ENCODE data around the gene AGAP5. TPM values are rescaled to one million over a fixed set of nuclear protein-coding genes. Genes with fewer than 3 reads are reported as not detected.

Gene AGAP5
- total and polyA plus RNA-seq, 4 donors, result 3.2 to 8.9 (median 7.1) TPM

- no peak for TF ChIP-seq CTCF (IDR thresholded peaks at IDR 0.05; ENCODE audit: control extremely low read depth, extremely low read depth)
- Histone ChIP-seq H3K36me3 (ENCODE audit: control insufficient read depth in 4 of 4, insufficient read depth in 4 of 4, low read length in 4 of 4) (no peaks in the 10 kb centered on the region), H3K4me3 (no peak overlapping the region), H3K4me1 (ENCODE audit: control insufficient read depth in 5 of 5, insufficient read depth in 5 of 5, low read length in 5 of 5) (peaks cover 0 to 22% (median 6%) of the 10 kb centered on the region in 5 donors), H3K9ac (ENCODE audit: insufficient read depth in 1 of 2, low read length in 2 of 2) (no peak overlapping the region), H3K27ac (ENCODE audit: low read depth in 1 of 2, low read length in 1 of 2) (peak overlapping the region in 1 of 2 donors; percentile 90), H3K27me3 (ENCODE audit: control insufficient read depth in 3 of 3, insufficient read depth in 3 of 3, low read length in 2 of 3) (no peaks in the 10 kb centered on the region), H3K9me3 (ENCODE audit: control insufficient read depth in 4 of 4, insufficient read depth in 3 of 4, low read length in 3 of 4) (no peaks in the 10 kb centered on the region)
- DNase-seq (no peak), ATAC-seq (ENCODE audit: insufficient read depth, low FRiP score) (no peak)
- 80 to 87% methylated on average over 4 of the region's 4 CpGs for WGBS, 2 donors
Measured at GRCh38 chr10:73648975-73649829, 48.7 kb downstream of the AGAP5 start.

- DNase-seq (peak in 2 of 3 donors; percentile 10 to 18), ATAC-seq (ENCODE audit: insufficient read depth, low FRiP score) (no peak)
- Histone ChIP-seq H3K4me1 (ENCODE audit: control insufficient read depth in 5 of 5, insufficient read depth in 5 of 5, low read length in 5 of 5) (peaks cover 0 to 22% (median 6%) of the 10 kb centered on the region in 5 donors), H3K36me3 (ENCODE audit: control insufficient read depth in 4 of 4, insufficient read depth in 4 of 4, low read length in 4 of 4) (no peaks in the 10 kb centered on the region), H3K27me3 (ENCODE audit: control insufficient read depth in 3 of 3, insufficient read depth in 3 of 3, low read length in 2 of 3) (no peaks in the 10 kb centered on the region), H3K4me3 (peak overlapping the region; percentile 65), H3K9me3 (ENCODE audit: control insufficient read depth in 4 of 4, insufficient read depth in 3 of 4, low read length in 3 of 4) (no peaks in the 10 kb centered on the region), H3K27ac (ENCODE audit: low read depth in 1 of 2, low read length in 1 of 2) (peak overlapping the region; percentile 67 to 90), H3K9ac (ENCODE audit: insufficient read depth in 1 of 2, low read length in 2 of 2) (peak overlapping the region; percentile 49 to 56)
- TF ChIP-seq CTCF (IDR thresholded peaks at IDR 0.05; ENCODE audit: control extremely low read depth, extremely low read depth), result no peak
- whole genome bisulfite sequencing, 2 donors, result 37 to 39% methylated on average over 35 of the region's 35 CpGs
Measured at GRCh38 chr10:73647875-73648651, 49.8 kb downstream of the AGAP5 start.

- peak; percentile 85 to 91 (median 87) for DNase-seq
- peak overlapping the region; percentile 67 to 90 for H3K27ac ChIP-seq (ENCODE audit: low read depth in 1 of 2, low read length in 1 of 2)
- WGBS, 2 donors, result 14 to 16% methylated on average over 32 of the region's 32 CpGs
Measured at GRCh38 chr10:73647211-73647874, 50.6 kb downstream of the AGAP5 start.

More at GRCh38 chr10:73647211-73647874, 50.6 kb downstream of the AGAP5 start:
- Histone ChIP-seq H3K9ac (ENCODE audit: insufficient read depth in 1 of 2, low read length in 2 of 2) (peak overlapping the region; percentile 56 to 86), H3K9me3 (ENCODE audit: control insufficient read depth in 4 of 4, insufficient read depth in 3 of 4, low read length in 3 of 4) (no peaks in the 10 kb centered on the region), H3K27me3 (ENCODE audit: control insufficient read depth in 3 of 3, insufficient read depth in 3 of 3, low read length in 2 of 3) (no peaks in the 10 kb centered on the region), H3K4me1 (ENCODE audit: control insufficient read depth in 5 of 5, insufficient read depth in 5 of 5, low read length in 5 of 5) (peaks cover 0 to 22% (median 6%) of the 10 kb centered on the region in 5 donors), H3K36me3 (ENCODE audit: control insufficient read depth in 4 of 4, insufficient read depth in 4 of 4, low read length in 4 of 4) (no peaks in the 10 kb centered on the region), H3K4me3 (peak overlapping the region; percentile 65)
- ATAC-seq (ENCODE audit: insufficient read depth, low FRiP score), result peak; percentile 36
- no peak for TF ChIP-seq CTCF (IDR thresholded peaks at IDR 0.05; ENCODE audit: control extremely low read depth, extremely low read depth)
